Measurements from ENCODE around the gene KRT39. TPM values are rescaled to one million over a fixed set of nuclear protein-coding genes. Genes with fewer than 3 reads are reported as not detected.

KRT39 gene
- total RNA-seq: 3.1 TPM

DNA sequence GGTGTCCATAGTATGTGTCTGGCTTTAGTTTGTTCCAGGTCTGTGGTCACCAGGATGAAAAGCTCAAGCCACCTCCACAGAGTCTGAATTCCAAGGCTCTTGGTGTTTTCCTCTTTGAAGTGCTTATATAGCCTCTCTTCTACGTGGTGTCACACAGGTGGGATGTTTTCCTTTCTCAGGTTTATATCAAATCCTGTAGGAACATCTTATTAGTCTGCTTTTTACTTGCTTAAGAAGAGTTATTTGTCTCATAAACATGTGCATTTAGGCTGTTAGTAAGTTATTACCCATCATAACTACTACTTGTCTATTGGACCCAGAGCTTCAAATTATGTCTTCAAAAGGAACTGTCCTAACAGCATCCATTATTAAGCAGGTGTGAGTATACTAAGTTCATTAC, at the start of gene KRT39:
KRT39 (minus strand) TSS at position 101 of the 400 bp plus-strand sequence; CDS start at position 9, 92 bp downstream.
- Histone ChIP-seq H3K36me3 (ENCODE audit: control insufficient read depth in 3 of 3, insufficient read depth in 3 of 3, low read length in 3 of 3) (no peaks in the 10 kb centered on the region), H3K27me3 (ENCODE audit: control insufficient read depth in 3 of 3, insufficient read depth in 3 of 3, low read length in 3 of 3) (no peaks in the 10 kb centered on the region), H3K27ac (ENCODE audit: low read depth, low read length) (no peak within 1 kb of the TSS), H3K9ac (ENCODE audit: low read depth in 1 of 3, low read length in 3 of 3) (no peak within 1 kb of the TSS), H3K4me1 (ENCODE audit: control insufficient read depth in 3 of 3, insufficient read depth in 3 of 3, low read length in 3 of 3) (no peaks in the 10 kb centered on the region), H3K9me3 (ENCODE audit: control insufficient read depth in 3 of 3, low read length in 3 of 3) (no peaks in the 10 kb centered on the region), H3K4me3 (ENCODE audit: low read length in 3 of 3) (no peak within 1 kb of the TSS)

DNA sequence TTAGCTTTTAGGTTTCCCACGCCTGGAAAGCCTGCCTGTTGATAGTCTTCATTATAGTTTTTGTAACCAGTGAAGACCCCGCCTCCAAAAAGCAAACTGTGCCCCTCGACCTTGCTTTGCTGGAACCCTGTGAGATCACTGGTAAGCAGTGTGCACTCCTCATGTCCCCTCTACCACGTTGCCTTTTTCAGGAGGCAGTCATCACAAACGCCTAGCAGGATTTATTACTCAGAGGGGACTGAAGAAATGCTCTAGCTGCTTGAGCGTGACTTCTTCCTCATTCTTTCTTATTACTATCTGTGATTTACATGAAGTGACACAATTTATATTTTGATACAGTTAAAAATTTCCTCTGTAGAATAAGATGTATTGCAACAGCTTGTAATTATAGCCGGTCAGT, 48.7 kb upstream of the KRT39 start:
- Histone ChIP-seq H3K27me3 (ENCODE audit: control insufficient read depth in 3 of 3, insufficient read depth in 3 of 3, low read length in 3 of 3) (no peaks in the 10 kb centered on the region), H3K9me3 (ENCODE audit: control insufficient read depth in 3 of 3, low read length in 3 of 3) (no peaks in the 10 kb centered on the region), H3K36me3 (ENCODE audit: control insufficient read depth in 3 of 3, insufficient read depth in 3 of 3, low read length in 3 of 3) (no peaks in the 10 kb centered on the region), H3K4me1 (ENCODE audit: control insufficient read depth in 3 of 3, insufficient read depth in 3 of 3, low read length in 3 of 3) (peaks cover 0 to 6% (median 5%) of the 10 kb centered on the region in 3 donors), H3K9ac (ENCODE audit: low read depth in 1 of 3, low read length in 3 of 3) (no peak overlapping the region), H3K27ac (ENCODE audit: low read depth, low read length) (no peak overlapping the region), H3K4me3 (ENCODE audit: low read length in 3 of 3) (no peak overlapping the region)

DNA sequence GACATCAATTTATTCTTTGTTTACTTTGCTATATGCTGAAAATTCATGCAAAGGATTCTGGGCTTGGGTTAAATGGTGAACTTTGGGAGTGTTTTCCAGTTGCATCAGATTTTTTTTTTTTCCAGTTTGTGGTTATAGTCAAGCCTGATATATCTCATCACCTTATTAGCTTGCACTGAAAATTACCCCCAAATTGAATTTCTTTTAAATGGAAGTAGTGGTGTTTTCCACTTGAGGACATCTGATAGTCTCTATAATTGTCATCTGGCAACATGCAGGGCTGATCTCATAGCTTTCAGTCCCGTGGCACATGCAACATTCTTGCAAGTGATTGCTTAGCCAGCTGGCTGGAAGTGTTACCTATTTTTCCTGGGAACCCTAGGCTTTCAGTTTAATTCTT, 46.9 kb upstream of the KRT39 start:
- no peak overlapping the region for H3K4me3 ChIP-seq (ENCODE audit: low read length in 3 of 3)
- H3K4me1 ChIP-seq (ENCODE audit: control insufficient read depth in 3 of 3, insufficient read depth in 3 of 3, low read length in 3 of 3): peaks cover 0 to 6% (median 5%) of the 10 kb centered on the region in 3 donors
- no peak overlapping the region for H3K9ac ChIP-seq (ENCODE audit: low read depth in 1 of 3, low read length in 3 of 3)
- H3K27me3 ChIP-seq (ENCODE audit: control insufficient read depth in 3 of 3, insufficient read depth in 3 of 3, low read length in 3 of 3): no peaks in the 10 kb centered on the region
- no peaks in the 10 kb centered on the region for H3K9me3 ChIP-seq (ENCODE audit: control insufficient read depth in 3 of 3, low read length in 3 of 3)
- no peak overlapping the region for H3K27ac ChIP-seq (ENCODE audit: low read depth, low read length)
- H3K36me3 ChIP-seq (ENCODE audit: control insufficient read depth in 3 of 3, insufficient read depth in 3 of 3, low read length in 3 of 3): no peaks in the 10 kb centered on the region

DNA sequence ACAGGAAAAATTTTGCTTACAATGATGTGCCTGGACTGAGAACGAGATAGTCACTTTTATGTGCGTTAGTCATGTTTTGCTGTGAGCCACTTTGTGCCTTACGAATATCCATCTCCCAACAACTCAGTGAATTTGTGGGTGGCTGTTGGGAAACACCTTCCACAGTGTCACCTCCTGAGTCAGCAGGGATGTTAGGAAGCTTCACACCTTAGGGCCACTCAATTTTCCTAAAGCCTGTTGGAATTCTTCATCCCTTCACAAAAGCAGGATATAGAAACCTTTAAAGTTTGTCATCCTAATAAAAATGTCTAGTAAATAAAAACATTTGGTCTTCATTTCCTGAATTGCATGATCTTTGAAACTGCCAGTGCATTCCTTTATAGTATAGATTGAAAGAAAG, 46.4 kb upstream of the KRT39 start:
- Histone ChIP-seq H3K9me3 (ENCODE audit: control insufficient read depth in 3 of 3, low read length in 3 of 3) (no peaks in the 10 kb centered on the region), H3K36me3 (ENCODE audit: control insufficient read depth in 3 of 3, insufficient read depth in 3 of 3, low read length in 3 of 3) (no peaks in the 10 kb centered on the region), H3K9ac (ENCODE audit: low read depth in 1 of 3, low read length in 3 of 3) (no peak overlapping the region), H3K4me3 (ENCODE audit: low read length in 3 of 3) (no peak overlapping the region), H3K4me1 (ENCODE audit: control insufficient read depth in 3 of 3, insufficient read depth in 3 of 3, low read length in 3 of 3) (peaks cover 0 to 6% (median 5%) of the 10 kb centered on the region in 3 donors), H3K27me3 (ENCODE audit: control insufficient read depth in 3 of 3, insufficient read depth in 3 of 3, low read length in 3 of 3) (no peaks in the 10 kb centered on the region), H3K27ac (ENCODE audit: low read depth, low read length) (no peak overlapping the region)

DNA sequence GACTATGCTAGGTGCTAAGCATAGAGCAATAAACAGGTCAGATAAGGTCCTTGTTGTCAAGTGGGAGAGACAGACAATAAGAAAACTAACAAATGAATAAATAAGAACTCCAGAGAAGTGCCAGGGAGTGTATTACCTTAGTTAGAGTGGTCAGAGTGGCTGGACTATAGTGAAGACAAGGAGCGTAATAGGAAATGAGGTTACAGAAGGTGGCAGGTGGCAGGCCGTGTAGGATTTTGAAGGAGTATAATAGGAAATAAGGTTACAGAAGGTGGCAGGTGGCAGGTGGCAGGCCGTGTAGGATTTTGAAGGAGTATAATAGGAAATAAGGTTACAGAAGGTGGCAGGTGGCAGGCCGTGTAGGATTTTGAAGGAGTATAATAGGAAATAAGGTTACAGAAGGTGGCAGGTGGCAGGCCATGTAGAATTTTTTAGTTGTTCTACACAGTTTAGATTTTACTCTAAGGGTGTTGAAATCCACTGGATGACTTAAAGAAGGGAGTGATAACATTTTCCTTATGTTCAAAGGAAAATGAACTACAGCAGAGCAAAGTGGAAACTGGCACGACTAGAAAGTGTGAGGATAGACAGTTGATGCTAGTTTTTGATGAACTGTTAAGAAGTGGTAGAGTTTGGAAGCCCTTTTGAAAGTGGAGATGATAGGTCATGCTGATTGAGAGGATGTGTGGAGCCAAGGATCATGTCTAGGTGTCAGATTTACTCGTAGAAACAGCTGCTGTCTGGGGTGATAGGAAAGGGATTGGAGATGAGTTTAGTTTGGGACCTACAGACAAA, 45.8 kb upstream of the KRT39 start:
- no peaks in the 10 kb centered on the region for H3K27me3 ChIP-seq (ENCODE audit: control insufficient read depth in 3 of 3, insufficient read depth in 3 of 3, low read length in 3 of 3)
- no peak overlapping the region for H3K4me3 ChIP-seq (ENCODE audit: low read length in 3 of 3)
- no peaks in the 10 kb centered on the region for H3K36me3 ChIP-seq (ENCODE audit: control insufficient read depth in 3 of 3, insufficient read depth in 3 of 3, low read length in 3 of 3)
- H3K4me1 ChIP-seq (ENCODE audit: control insufficient read depth in 3 of 3, insufficient read depth in 3 of 3, low read length in 3 of 3): peaks cover 0 to 6% (median 5%) of the 10 kb centered on the region in 3 donors
- H3K27ac ChIP-seq (ENCODE audit: low read depth, low read length): no peak overlapping the region
- no peak overlapping the region for H3K9ac ChIP-seq (ENCODE audit: low read depth in 1 of 3, low read length in 3 of 3)
- H3K9me3 ChIP-seq (ENCODE audit: control insufficient read depth in 3 of 3, low read length in 3 of 3): no peaks in the 10 kb centered on the region

DNA sequence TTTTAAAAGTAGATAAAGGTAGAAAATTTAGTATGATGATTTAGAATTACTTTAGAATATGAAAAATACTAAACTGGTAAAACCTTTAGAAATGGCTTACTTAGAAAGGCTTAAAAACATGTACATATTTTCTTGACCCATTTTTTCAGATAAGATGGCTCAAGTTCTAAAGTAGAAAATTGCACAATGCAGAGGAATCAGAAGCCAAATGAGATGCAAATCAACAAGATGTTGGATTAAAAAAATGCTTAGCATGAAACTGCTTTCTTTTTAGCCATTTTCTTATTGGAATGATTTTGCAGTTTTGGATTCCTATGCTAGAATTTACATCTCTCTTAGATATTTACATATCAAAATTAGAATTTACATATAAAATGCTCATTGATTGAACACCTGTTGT, 43.7 kb upstream of the KRT39 start:
- Histone ChIP-seq H3K4me3 (ENCODE audit: low read length in 3 of 3) (no peak overlapping the region), H3K9me3 (ENCODE audit: control insufficient read depth in 3 of 3, low read length in 3 of 3) (no peaks in the 10 kb centered on the region), H3K27me3 (ENCODE audit: control insufficient read depth in 3 of 3, insufficient read depth in 3 of 3, low read length in 3 of 3) (no peaks in the 10 kb centered on the region), H3K36me3 (ENCODE audit: control insufficient read depth in 3 of 3, insufficient read depth in 3 of 3, low read length in 3 of 3) (no peaks in the 10 kb centered on the region), H3K9ac (ENCODE audit: low read depth in 1 of 3, low read length in 3 of 3) (no peak overlapping the region), H3K4me1 (ENCODE audit: control insufficient read depth in 3 of 3, insufficient read depth in 3 of 3, low read length in 3 of 3) (peaks cover 0 to 6% (median 5%) of the 10 kb centered on the region in 3 donors), H3K27ac (ENCODE audit: low read depth, low read length) (no peak overlapping the region)

DNA sequence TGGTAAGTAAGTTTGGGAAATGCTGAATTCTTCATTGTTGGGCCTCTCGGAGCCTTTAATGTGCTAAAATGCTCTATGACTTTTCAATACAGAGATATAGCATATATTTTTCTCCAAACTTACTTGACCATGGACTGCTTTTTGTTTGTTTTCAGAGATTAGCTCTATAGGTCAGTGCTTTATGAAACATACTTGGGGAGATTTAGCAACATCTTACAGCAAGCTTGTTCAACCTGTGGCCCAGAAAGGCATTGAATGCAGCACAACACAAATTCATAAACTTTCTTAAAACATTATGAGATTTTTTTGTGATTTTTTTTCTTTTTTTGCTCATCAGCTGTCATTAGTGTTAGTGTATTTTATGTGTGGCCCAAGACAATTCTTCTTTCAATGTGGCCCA, 43.2 kb upstream of the KRT39 start:
- no peak overlapping the region for H3K4me3 ChIP-seq (ENCODE audit: low read length in 3 of 3)
- no peak overlapping the region for H3K27ac ChIP-seq (ENCODE audit: low read depth, low read length)
- no peaks in the 10 kb centered on the region for H3K36me3 ChIP-seq (ENCODE audit: control insufficient read depth in 3 of 3, insufficient read depth in 3 of 3, low read length in 3 of 3)
- H3K27me3 ChIP-seq (ENCODE audit: control insufficient read depth in 3 of 3, insufficient read depth in 3 of 3, low read length in 3 of 3): no peaks in the 10 kb centered on the region
- H3K9ac ChIP-seq (ENCODE audit: low read depth in 1 of 3, low read length in 3 of 3): no peak overlapping the region
- H3K9me3 ChIP-seq (ENCODE audit: control insufficient read depth in 3 of 3, low read length in 3 of 3): no peaks in the 10 kb centered on the region
- peaks cover 0 to 6% (median 5%) of the 10 kb centered on the region in 3 donors for H3K4me1 ChIP-seq (ENCODE audit: control insufficient read depth in 3 of 3, insufficient read depth in 3 of 3, low read length in 3 of 3)

DNA sequence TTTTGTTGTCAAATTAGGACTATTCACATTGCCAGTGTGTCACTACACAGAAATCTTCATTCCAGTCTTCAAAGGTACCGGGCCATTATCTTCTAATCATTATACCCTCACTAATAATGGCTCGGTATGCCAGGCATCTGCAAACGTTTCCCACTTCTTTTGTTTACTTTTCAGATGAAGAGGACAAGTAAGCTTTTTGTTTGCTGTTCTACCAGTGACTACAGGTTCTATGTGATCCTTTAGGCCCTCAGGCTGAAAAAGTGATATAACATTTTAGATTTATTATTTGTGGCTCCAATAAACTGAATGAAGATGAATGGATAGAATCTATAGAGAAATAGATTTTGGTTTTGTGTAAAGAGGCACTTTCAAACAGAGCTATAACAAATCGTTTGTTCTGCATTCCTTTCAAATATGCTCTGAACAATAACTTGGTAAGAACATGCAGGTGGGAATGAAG, 42.6 kb upstream of the KRT39 start:
- Histone ChIP-seq H3K4me1 (ENCODE audit: control insufficient read depth in 3 of 3, insufficient read depth in 3 of 3, low read length in 3 of 3) (peaks cover 0 to 6% (median 5%) of the 10 kb centered on the region in 3 donors), H3K9me3 (ENCODE audit: control insufficient read depth in 3 of 3, low read length in 3 of 3) (no peaks in the 10 kb centered on the region), H3K27ac (ENCODE audit: low read depth, low read length) (no peak overlapping the region), H3K27me3 (ENCODE audit: control insufficient read depth in 3 of 3, insufficient read depth in 3 of 3, low read length in 3 of 3) (peaks cover 0 to 2% (median 0%) of the 10 kb centered on the region in 3 donors), H3K36me3 (ENCODE audit: control insufficient read depth in 3 of 3, insufficient read depth in 3 of 3, low read length in 3 of 3) (no peaks in the 10 kb centered on the region), H3K9ac (ENCODE audit: low read depth in 1 of 3, low read length in 3 of 3) (no peak overlapping the region), H3K4me3 (ENCODE audit: low read length in 3 of 3) (no peak overlapping the region)

DNA sequence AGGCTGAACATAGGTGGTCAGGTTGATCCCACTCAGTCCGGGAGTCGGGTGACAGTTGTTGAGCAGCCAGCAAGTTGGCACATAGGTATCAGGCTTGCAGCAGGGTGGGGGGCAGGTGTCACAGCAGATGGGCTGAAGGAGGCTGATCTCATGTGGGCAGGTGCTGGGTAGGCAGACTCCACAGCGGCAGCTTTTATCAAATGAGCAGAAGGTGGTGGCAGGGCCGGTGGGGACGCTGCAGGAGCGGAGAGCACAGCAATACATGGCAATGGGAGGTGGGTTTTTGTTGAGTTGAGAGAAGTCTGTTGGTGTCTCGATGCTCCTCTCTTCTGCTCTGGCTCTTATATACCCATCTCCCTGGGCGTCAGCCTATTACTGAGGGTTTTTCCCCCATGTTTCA, 42.1 kb upstream of the KRT39 start, which contains the start of gene KRTAP3-1:
KRTAP3-1 (minus strand) TSS at position 318 of the 400 bp plus-strand sequence; CDS start at position 264, 54 bp downstream.
- Histone ChIP-seq H3K4me3 (ENCODE audit: low read length in 3 of 3) (no peak within 1 kb of the TSS), H3K27me3 (ENCODE audit: control insufficient read depth in 3 of 3, insufficient read depth in 3 of 3, low read length in 3 of 3) (peaks cover 0 to 3% (median 0%) of the 10 kb centered on the region in 3 donors), H3K4me1 (ENCODE audit: control insufficient read depth in 3 of 3, insufficient read depth in 3 of 3, low read length in 3 of 3) (peaks cover 0 to 6% (median 5%) of the 10 kb centered on the region in 3 donors), H3K9me3 (ENCODE audit: control insufficient read depth in 3 of 3, low read length in 3 of 3) (no peaks in the 10 kb centered on the region), H3K9ac (ENCODE audit: low read depth in 1 of 3, low read length in 3 of 3) (no peak within 1 kb of the TSS), H3K27ac (ENCODE audit: low read depth, low read length) (no peak within 1 kb of the TSS), H3K36me3 (ENCODE audit: control insufficient read depth in 3 of 3, insufficient read depth in 3 of 3, low read length in 3 of 3) (no peaks in the 10 kb centered on the region)

DNA sequence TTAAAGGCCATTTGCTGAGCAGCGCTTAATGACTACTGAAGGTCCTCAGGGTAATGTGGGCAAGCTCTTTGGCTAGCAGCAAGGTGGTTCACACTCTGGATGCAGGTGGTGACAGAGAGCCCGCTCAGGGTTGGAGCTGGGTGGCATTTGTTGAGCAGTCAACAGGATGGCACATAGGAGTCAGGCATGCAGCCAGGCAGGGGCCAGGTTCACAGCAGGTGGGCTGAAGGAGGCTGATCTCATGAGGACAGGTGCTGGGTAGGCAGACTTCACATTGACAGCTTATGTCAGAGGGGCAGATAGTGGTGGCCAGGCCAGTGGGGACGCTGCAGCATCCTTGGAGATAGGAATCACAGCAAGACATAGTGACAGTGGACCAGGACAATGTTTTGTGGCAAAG, 37.6 kb upstream of the KRT39 start:
- Histone ChIP-seq H3K9me3 (ENCODE audit: control insufficient read depth in 3 of 3, low read length in 3 of 3) (no peaks in the 10 kb centered on the region), H3K9ac (ENCODE audit: low read depth in 1 of 3, low read length in 3 of 3) (no peak overlapping the region), H3K27ac (ENCODE audit: low read depth, low read length) (no peak overlapping the region), H3K4me1 (ENCODE audit: control insufficient read depth in 3 of 3, insufficient read depth in 3 of 3, low read length in 3 of 3) (no peaks in the 10 kb centered on the region), H3K36me3 (ENCODE audit: control insufficient read depth in 3 of 3, insufficient read depth in 3 of 3, low read length in 3 of 3) (no peaks in the 10 kb centered on the region), H3K4me3 (ENCODE audit: low read length in 3 of 3) (no peak overlapping the region), H3K27me3 (ENCODE audit: control insufficient read depth in 3 of 3, insufficient read depth in 3 of 3, low read length in 3 of 3) (peaks cover 0 to 6% (median 3%) of the 10 kb centered on the region in 3 donors)
